ENCODE measurements around the gene SETDB2.

- no peak for TF ChIP-seq CTCF (optimal IDR thresholded peaks at IDR 0.05 in 1 of 3, IDR thresholded peaks at IDR 0.05 in 1 of 3, conservative IDR thresholded peaks at IDR 0.05 in 1 of 3; ENCODE audit: extremely low read depth in 1 of 3, insufficient read depth in 2 of 3, low read length in 3 of 3)
- no peak for TF ChIP-seq EZH2 (IDR thresholded peaks at IDR 0.05; ENCODE audit: low read length)
Observed at GRCh38 chr13:49395878-49396380, 48.1 kb upstream of the SETDB2 start.

Data from keratinocyte (primary cell).